HepG2 (cell line): ENCODE results near the gene MZF1. TPM values are rescaled to one million over a fixed set of nuclear protein-coding genes. Genes with fewer than 3 reads are reported as not detected.
A peak's percentile ranks its signal among the peaks of the same experiment; 100 is the strongest.

Source experiments
- BORCS8-MEF2B ChIP-seq: sonication (generic); formaldehyde crosslinking; IDR thresholded peaks from 2 replicates; pipeline ENCODE4 v1.8.0; 2022; ENCODE audit warnings: mild to moderate bottlenecking, missing genetic modification reagents
- ELF4 ChIP-seq: sonication (generic); formaldehyde crosslinking; IDR thresholded peaks from 2 replicates; pipeline ENCODE4 v1.5.0; 2020; ENCODE audit warnings: missing genetic modification reagents, mild to moderate bottlenecking, moderate library complexity, borderline replicate concordance
- HCFC1 ChIP-seq: fragments of 150-350 bp; IDR thresholded peaks from 2 replicates; pipeline ENCODE4 v1.6.1; 2014; ENCODE audit warnings: low read depth, low read length
- HDAC2 ChIP-seq: sonication (generic); formaldehyde crosslinking; IDR thresholded peaks from 2 replicates; pipeline ENCODE4 v1.4.0; 2020; ENCODE audit warnings: missing genetic modification reagents
- MEIS2 ChIP-seq: sonication (generic); formaldehyde crosslinking; IDR thresholded peaks from 2 replicates; pipeline ENCODE4 v1.9.0; 2021; ENCODE audit warnings: mild to moderate bottlenecking, missing genetic modification reagents
- NCOA2 ChIP-seq: sonication (generic); formaldehyde crosslinking; IDR thresholded peaks from 2 replicates; pipeline ENCODE4 v1.8.0; 2022; ENCODE audit warnings: inconsistent platforms
- PAX8 ChIP-seq: sonication (generic); formaldehyde crosslinking; IDR thresholded peaks from 2 replicates; pipeline ENCODE4 v1.8.0; 2022; ENCODE audit warnings: mild to moderate bottlenecking, missing genetic modification reagents, borderline replicate concordance
- PHF20 ChIP-seq: sonication (generic); formaldehyde crosslinking; IDR thresholded peaks from 2 replicates; pipeline ENCODE4 v1.5.0; 2020; ENCODE audit warnings: mild to moderate bottlenecking, missing genetic modification reagents
- SAFB2 ChIP-seq: sonication (generic); formaldehyde crosslinking; IDR thresholded peaks from 2 replicates; pipeline ENCODE4 v1.5.1; 2020; ENCODE audit warnings: missing genetic modification reagents, low read depth, mild to moderate bottlenecking, borderline replicate concordance
- SNAPC5 ChIP-seq: sonication (generic); formaldehyde crosslinking; IDR thresholded peaks from 2 replicates; pipeline ENCODE4 v1.8.1; 2023; ENCODE audit warnings: mild to moderate bottlenecking, missing genetic modification reagents, borderline replicate concordance
- SP1 ChIP-seq, 2 experiments: fragments of 450-650 bp in 1 of 2; sonication (generic) in 1 of 2; formaldehyde crosslinking in 1 of 2; IDR thresholded peaks; 2 replicates each; pipeline versions ENCODE4 v1.4.0 to v1.6.1; 2016 to 2020; ENCODE audit warnings: missing genetic modification reagents in 1 of 2
- SP2 ChIP-seq: sonication (generic); formaldehyde crosslinking; IDR thresholded peaks from 2 replicates; pipeline ENCODE4 v1.5.1; 2020; ENCODE audit warnings: mild to moderate bottlenecking, missing genetic modification reagents
- SUZ12 ChIP-seq: fragments of 150-350 bp; IDR thresholded peaks from 2 replicates; pipeline ENCODE4 v1.6.1; 2014; ENCODE audit warnings: low read depth, low read length
- TAF1 ChIP-seq: sonication (generic); formaldehyde crosslinking; IDR thresholded peaks from 2 replicates; pipeline ENCODE4 v1.4.0; 2020; ENCODE audit warnings: missing genetic modification reagents
- TSC22D2 ChIP-seq: sonication (generic); formaldehyde crosslinking; IDR thresholded peaks from 2 replicates; pipeline ENCODE4 v1.5.1; 2020; ENCODE audit warnings: missing genetic modification reagents, mild to moderate bottlenecking, borderline replicate concordance
- ZC3H4 ChIP-seq: sonication (generic); formaldehyde crosslinking; IDR thresholded peaks from 2 replicates; pipeline ENCODE4 v1.4.0; 2020; ENCODE audit warnings: missing genetic modification reagents, borderline replicate concordance
- ZMYM4 ChIP-seq: sonication (generic); formaldehyde crosslinking; IDR thresholded peaks from 2 replicates; pipeline ENCODE4 v1.8.1; 2023; ENCODE audit warnings: mild to moderate bottlenecking, missing genetic modification reagents
- ZNF260 ChIP-seq: sonication (generic); formaldehyde crosslinking; IDR thresholded peaks from 2 replicates; pipeline ENCODE4 v1.4.0; 2020; ENCODE audit warnings: missing genetic modification reagents, low read depth, mild to moderate bottlenecking, borderline replicate concordance
- ZNF3 ChIP-seq: IDR thresholded peaks from 2 replicates; pipeline ENCODE4 v1.7.0; 2017; ENCODE audit warnings: inconsistent platforms
- ZNF326 ChIP-seq: sonication (generic); formaldehyde crosslinking; IDR thresholded peaks from 2 replicates; pipeline ENCODE4 v1.4.0; 2020; ENCODE audit warnings: missing genetic modification reagents, borderline replicate concordance
- ZNF567 ChIP-seq: sonication (generic); formaldehyde crosslinking; IDR thresholded peaks from 2 replicates; pipeline ENCODE4 v1.8.1; 2023; ENCODE audit warnings: mild to moderate bottlenecking, missing genetic modification reagents, borderline replicate concordance
- polyA plus RNA-seq, 8 experiments: library from polyadenylated mRNA; depleted of rRNA in 3 of 8; stranded (reverse) in 7 of 8; unstranded in 1 of 8; fragments of >200 nt; fragmentation: Illumina TruSeq in 4 of 8; extraction: Trizol in 4 of 8; gene quantifications; 2 replicates each; pipeline versions ENCODE4 v1.2.1 to v1.2.3, GENCODE V29; 2011 to 2016; ENCODE audit warnings: low read depth in 4 of 8, missing spikeins in 1 of 8, mixed read lengths in 1 of 8; ENCODE audit not compliant: insufficient read depth in 1 of 8
- total RNA-seq, 5 experiments: library from RNA; depleted of rRNA; stranded (reverse); fragments of >200 nt; fragmentation: Illumina TruSeq; extraction: Trizol; gene quantifications; 2 replicates each; pipeline ENCODE4 v1.2.3, GENCODE V29; 2016; ENCODE audit warnings: low read depth in 1 of 5
- TF ChIP-seq, protein P1 (sequence below): sonication (generic); formaldehyde crosslinking; IDR thresholded peaks from 2 replicates; pipeline ENCODE4 v1.5.1; 2020; ENCODE audit warnings: missing genetic modification reagents, mild to moderate bottlenecking, borderline replicate concordance
- TF ChIP-seq, protein P2 (sequence below): sonication (generic); formaldehyde crosslinking; IDR thresholded peaks from 2 replicates; pipeline ENCODE4 v1.4.0; 2020; ENCODE audit warnings: mild to moderate bottlenecking, missing genetic modification reagents

Gene MZF1
- total and polyA plus RNA-seq, 2 of the 13 experiments (the other 11 are each of a cell fraction or from before 2014, with no cell fraction given), result 3.1 to 8.1 TPM

DNA sequence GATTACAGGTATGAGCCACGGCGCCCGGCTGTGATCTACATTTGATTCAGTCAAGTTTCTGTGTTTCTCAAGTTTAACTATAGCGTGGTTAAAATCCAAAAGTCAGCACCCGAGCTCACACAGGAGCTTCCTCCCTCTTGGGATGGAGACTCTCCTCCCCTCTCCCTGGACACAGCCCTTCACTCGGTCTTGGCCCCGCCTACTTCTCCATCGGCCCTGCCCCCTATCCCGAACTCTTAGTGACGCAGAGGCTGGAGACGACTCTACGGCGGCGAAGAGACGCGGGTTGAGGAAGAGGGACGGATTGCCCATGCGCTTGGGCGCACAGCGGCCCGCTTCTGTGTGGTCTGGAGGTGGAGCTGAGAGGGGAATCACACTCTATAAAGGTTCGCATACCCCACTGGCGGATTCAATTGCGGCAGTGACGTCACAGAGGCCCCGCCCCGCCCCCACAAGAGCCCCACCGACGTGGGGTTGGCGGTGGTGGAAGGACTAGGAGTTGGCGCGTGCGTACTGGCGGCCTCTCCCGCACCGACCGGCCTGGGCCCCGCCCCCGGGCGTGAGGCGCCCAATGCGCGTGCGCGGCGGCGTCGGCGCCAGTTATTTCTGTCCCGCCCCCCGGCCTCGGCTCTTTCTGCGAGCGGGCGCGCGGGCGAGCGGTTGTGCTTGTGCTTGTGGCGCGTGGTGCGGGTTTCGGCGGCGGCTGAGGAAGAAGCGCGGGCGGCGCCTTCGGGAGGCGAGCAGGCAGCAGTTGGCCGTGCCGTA lies 29.1 kb downstream of the MZF1 start, which contains the start of gene TRIM28 (continued):
- peak; percentile 27; the same call in 1 of the 2 replicates for TF ChIP-seq NCOA2 (CRISPR knock-in tag)
- no peak for TF ChIP-seq SNAPC5 (CRISPR knock-in tag)
- TF ChIP-seq, protein P1, sequence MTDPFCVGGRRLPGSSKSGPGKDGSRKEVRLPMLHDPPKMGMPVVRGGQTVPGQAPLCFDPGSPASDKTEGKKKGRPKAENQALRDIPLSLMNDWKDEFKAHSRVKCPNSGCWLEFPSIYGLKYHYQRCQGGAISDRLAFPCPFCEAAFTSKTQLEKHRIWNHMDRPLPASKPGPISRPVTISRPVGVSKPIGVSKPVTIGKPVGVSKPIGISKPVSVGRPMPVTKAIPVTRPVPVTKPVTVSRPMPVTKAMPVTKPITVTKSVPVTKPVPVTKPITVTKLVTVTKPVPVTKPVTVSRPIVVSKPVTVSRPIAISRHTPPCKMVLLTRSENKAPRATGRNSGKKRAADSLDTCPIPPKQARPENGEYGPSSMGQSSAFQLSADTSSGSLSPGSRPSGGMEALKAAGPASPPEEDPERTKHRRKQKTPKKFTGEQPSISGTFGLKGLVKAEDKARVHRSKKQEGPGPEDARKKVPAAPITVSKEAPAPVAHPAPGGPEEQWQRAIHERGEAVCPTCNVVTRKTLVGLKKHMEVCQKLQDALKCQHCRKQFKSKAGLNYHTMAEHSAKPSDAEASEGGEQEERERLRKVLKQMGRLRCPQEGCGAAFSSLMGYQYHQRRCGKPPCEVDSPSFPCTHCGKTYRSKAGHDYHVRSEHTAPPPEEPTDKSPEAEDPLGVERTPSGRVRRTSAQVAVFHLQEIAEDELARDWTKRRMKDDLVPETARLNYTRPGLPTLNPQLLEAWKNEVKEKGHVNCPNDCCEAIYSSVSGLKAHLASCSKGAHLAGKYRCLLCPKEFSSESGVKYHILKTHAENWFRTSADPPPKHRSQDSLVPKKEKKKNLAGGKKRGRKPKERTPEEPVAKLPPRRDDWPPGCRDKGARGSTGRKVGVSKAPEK, result no peak
- no peak for TF ChIP-seq SUZ12
- peak; percentile 88 for TF ChIP-seq BORCS8-MEF2B (CRISPR knock-in tag)
- TF ChIP-seq, protein P2, sequence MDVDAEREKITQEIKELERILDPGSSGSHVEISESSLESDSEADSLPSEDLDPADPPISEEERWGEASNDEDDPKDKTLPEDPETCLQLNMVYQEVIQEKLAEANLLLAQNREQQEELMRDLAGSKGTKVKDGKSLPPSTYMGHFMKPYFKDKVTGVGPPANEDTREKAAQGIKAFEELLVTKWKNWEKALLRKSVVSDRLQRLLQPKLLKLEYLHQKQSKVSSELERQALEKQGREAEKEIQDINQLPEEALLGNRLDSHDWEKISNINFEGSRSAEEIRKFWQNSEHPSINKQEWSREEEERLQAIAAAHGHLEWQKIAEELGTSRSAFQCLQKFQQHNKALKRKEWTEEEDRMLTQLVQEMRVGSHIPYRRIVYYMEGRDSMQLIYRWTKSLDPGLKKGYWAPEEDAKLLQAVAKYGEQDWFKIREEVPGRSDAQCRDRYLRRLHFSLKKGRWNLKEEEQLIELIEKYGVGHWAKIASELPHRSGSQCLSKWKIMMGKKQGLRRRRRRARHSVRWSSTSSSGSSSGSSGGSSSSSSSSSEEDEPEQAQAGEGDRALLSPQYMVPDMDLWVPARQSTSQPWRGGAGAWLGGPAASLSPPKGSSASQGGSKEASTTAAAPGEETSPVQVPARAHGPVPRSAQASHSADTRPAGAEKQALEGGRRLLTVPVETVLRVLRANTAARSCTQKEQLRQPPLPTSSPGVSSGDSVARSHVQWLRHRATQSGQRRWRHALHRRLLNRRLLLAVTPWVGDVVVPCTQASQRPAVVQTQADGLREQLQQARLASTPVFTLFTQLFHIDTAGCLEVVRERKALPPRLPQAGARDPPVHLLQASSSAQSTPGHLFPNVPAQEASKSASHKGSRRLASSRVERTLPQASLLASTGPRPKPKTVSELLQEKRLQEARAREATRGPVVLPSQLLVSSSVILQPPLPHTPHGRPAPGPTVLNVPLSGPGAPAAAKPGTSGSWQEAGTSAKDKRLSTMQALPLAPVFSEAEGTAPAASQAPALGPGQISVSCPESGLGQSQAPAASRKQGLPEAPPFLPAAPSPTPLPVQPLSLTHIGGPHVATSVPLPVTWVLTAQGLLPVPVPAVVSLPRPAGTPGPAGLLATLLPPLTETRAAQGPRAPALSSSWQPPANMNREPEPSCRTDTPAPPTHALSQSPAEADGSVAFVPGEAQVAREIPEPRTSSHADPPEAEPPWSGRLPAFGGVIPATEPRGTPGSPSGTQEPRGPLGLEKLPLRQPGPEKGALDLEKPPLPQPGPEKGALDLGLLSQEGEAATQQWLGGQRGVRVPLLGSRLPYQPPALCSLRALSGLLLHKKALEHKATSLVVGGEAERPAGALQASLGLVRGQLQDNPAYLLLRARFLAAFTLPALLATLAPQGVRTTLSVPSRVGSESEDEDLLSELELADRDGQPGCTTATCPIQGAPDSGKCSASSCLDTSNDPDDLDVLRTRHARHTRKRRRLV, result no peak
- TF ChIP-seq PAX8 (CRISPR knock-in tag), result no peak
- TF ChIP-seq SP2 (CRISPR knock-in tag), result no peak
- TF ChIP-seq HDAC2 (CRISPR knock-in tag), result peak; percentile 29; the same call in 1 of the 2 replicates
- TF ChIP-seq ZC3H4, result no peak
- no peak; the same call in 1 of the 2 replicates for TF ChIP-seq ZMYM4 (CRISPR knock-in tag)
- no peak for TF ChIP-seq SP1 (IDR thresholded peaks at IDR 0.05)
- peak; percentile 47; the same call in 1 of the 2 replicates for TF ChIP-seq SP1 (CRISPR knock-in tag; IDR thresholded peaks at IDR 0.05)
- no peak for TF ChIP-seq TSC22D2
- no peak for TF ChIP-seq ZNF260
- TF ChIP-seq TAF1 (CRISPR knock-in tag), result peak; percentile 64
- no peak for TF ChIP-seq ZNF3 (CRISPR knock-in tag)
- TF ChIP-seq ZNF567 (CRISPR knock-in tag), result 0 out of 2 replicates have a peak, but pooled peaks have one; percentile 65
- peak; percentile 62; the same call in 1 of the 2 replicates for TF ChIP-seq MEIS2 (CRISPR knock-in tag)
- no peak for TF ChIP-seq ZNF326 (CRISPR knock-in tag)
- no peak for TF ChIP-seq PHF20 (CRISPR knock-in tag)
- no peak for TF ChIP-seq HCFC1
- no peak for TF ChIP-seq ELF4 (CRISPR knock-in tag)
- no peak for TF ChIP-seq SAFB2 (CRISPR knock-in tag)
